ENCODE results near the gene PIGR. TPM values are rescaled to one million over a fixed set of nuclear protein-coding genes. Genes with fewer than 3 reads are reported as not detected.

PIGR gene
- polyA plus RNA-seq, 1 experiment: not detected

- no peaks in the 10 kb centered on the region for H3K9me3 ChIP-seq (ENCODE audit: control insufficient read depth, insufficient read depth, low read length)
- H3K4me3 ChIP-seq (ENCODE audit: low read depth, low read length): no peak overlapping the region
- ChIA-PET CTCF (interaction anchor here (0.9 to 5.8 kb wide), 4 partner anchors 14 to 74 kb away, joined by 3 to 37 read pairs (median 16); partner anchors contain the start of gene IL20), POLR2A (no interaction called here)
- no peak overlapping the region for H3K27ac ChIP-seq (ENCODE audit: low read depth, low read length)
- no peak for DNase-seq (ENCODE audit: low read depth, low spot score)
- no peak for TF ChIP-seq CTCF (IDR thresholded peaks at IDR 0.05; ENCODE audit: low read depth, low read length)
- no peaks in the 10 kb centered on the region for H3K27me3 ChIP-seq (ENCODE audit: control insufficient read depth, insufficient read depth, low read length)
Measured at GRCh38 chr1:206883876-206884275, 62.4 kb downstream of the PIGR start.

GRCh38 chr1:206883160-206883559 is 63.1 kb downstream of the PIGR start:
- POLR2A ChIA-PET: no interaction called here
- no peak overlapping the region for H3K27ac ChIP-seq (ENCODE audit: low read depth, low read length)
- TF ChIP-seq CTCF (IDR thresholded peaks at IDR 0.05; ENCODE audit: low read depth, low read length): no peak
- CTCF ChIA-PET: interaction anchor here (0.9 to 5.8 kb wide), 4 partner anchors 13 to 74 kb away, joined by 3 to 37 read pairs (median 16); partner anchors contain the start of gene IL20
- no peaks in the 10 kb centered on the region for H3K9me3 ChIP-seq (ENCODE audit: control insufficient read depth, insufficient read depth, low read length)
- DNase-seq (ENCODE audit: low read depth, low spot score): no peak
- no peak overlapping the region for H3K4me3 ChIP-seq (ENCODE audit: low read depth, low read length)
- H3K27me3 ChIP-seq (ENCODE audit: control insufficient read depth, insufficient read depth, low read length): no peaks in the 10 kb centered on the region

- DNase-seq (ENCODE audit: low read depth, low spot score): no peak
- TF ChIP-seq CTCF (IDR thresholded peaks at IDR 0.05; ENCODE audit: low read depth, low read length): peak; percentile 16; the same call in 1 of the 2 replicates
- no peaks in the 10 kb centered on the region for H3K27me3 ChIP-seq (ENCODE audit: control insufficient read depth, insufficient read depth, low read length)
- ChIA-PET POLR2A (no interaction called here), CTCF (interaction anchor here (2.9 kb wide), 1 partner anchor 18 kb away, joined by 30 read pairs; the partner anchor contains the start of gene IL20)
- H3K9me3 ChIP-seq (ENCODE audit: control insufficient read depth, insufficient read depth, low read length): no peaks in the 10 kb centered on the region
- H3K4me3 ChIP-seq (ENCODE audit: low read depth, low read length): no peak overlapping the region
- no peak overlapping the region for H3K27ac ChIP-seq (ENCODE audit: low read depth, low read length)
Measured at GRCh38 chr1:206882555-206882954, 63.7 kb downstream of the PIGR start.

DNA sequence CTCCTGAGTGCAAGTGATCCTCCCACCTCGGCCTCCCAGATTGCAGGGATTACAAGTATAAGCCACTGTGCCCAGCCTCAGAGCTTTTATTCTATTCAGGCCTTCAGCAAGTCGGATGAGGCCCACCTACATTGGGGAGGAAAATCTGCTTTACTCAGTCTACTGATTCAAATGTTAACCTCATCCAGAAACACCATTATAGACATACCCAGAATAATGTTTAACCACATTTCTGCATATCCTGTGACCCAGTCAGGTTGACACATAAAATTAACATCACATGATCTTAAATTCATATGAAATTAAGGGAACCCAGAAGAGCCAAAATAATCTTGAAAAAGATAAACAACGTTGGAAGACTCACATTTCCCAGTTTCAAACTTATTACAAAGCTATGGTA is 66.0 kb downstream of the PIGR start:
- H3K9me3 ChIP-seq (ENCODE audit: control insufficient read depth, insufficient read depth, low read length): no peaks in the 10 kb centered on the region
- H3K27me3 ChIP-seq (ENCODE audit: control insufficient read depth, insufficient read depth, low read length): no peaks in the 10 kb centered on the region
- POLR2A ChIA-PET: no interaction called here
- no peak overlapping the region for H3K27ac ChIP-seq (ENCODE audit: low read depth, low read length)
- no peak for TF ChIP-seq CTCF (IDR thresholded peaks at IDR 0.05; ENCODE audit: low read depth, low read length)
- no peak for DNase-seq (ENCODE audit: low read depth, low spot score)
- H3K4me3 ChIP-seq (ENCODE audit: low read depth, low read length): no peak overlapping the region
- CTCF ChIA-PET: interaction anchor here (1.6 kb wide), 1 partner anchor 31 kb away, joined by 3 read pairs; no protein-coding TSS in a partner anchor

Other genes starting within 250 kb of the PIGR start
- 0.07 TPM in 1 of 2 replicates, not detected in the other for gene IL19, start 175.7 kb downstream of the PIGR start, polyA plus RNA-seq (2011; rRNA removed)
- not detected in 2 replicates for gene IL10, start 174.0 kb downstream of the PIGR start, polyA plus RNA-seq (2011; rRNA removed)
- gene IL20, start 80.8 kb downstream of the PIGR start, polyA plus RNA-seq (2011; rRNA removed): not detected in 2 replicates
- 0.60 and 0.73 TPM in 2 replicates for gene IL24, start 49.0 kb downstream of the PIGR start, polyA plus RNA-seq (2011; rRNA removed)
- 1.1 and 1.2 TPM in 2 replicates for gene FCMR, start 24.5 kb downstream of the PIGR start, polyA plus RNA-seq (2011; rRNA removed)
- gene FCAMR, start 24.0 kb upstream of the PIGR start, polyA plus RNA-seq (2011; rRNA removed): not detected in 2 replicates
- not detected in 2 replicates for gene C1orf116, start 86.3 kb upstream of the PIGR start, polyA plus RNA-seq (2011; rRNA removed)
- gene YOD1, start 104.7 kb upstream of the PIGR start, polyA plus RNA-seq (2011; rRNA removed): 2.5 and 3.2 TPM in 2 replicates
- gene PFKFB2, start 106.8 kb upstream of the PIGR start, polyA plus RNA-seq (2011; rRNA removed): 1.7 TPM in 2 replicates
- gene C4BPB, start 142.4 kb upstream of the PIGR start, polyA plus RNA-seq (2011; rRNA removed): not detected in 2 replicates
- gene C4BPA, start 157.8 kb upstream of the PIGR start, polyA plus RNA-seq (2011; rRNA removed): not detected in 2 replicates